AG08395 (cell line): ENCODE measurements around the gene ERCC6.

ENCODE experiments used
- DNase-seq: peaks from one replicate; pipeline ENCODE4 v3.0.0; 2012; ENCODE audit warnings: mixed read lengths, low spot score

Gene ERCC6

DNA sequence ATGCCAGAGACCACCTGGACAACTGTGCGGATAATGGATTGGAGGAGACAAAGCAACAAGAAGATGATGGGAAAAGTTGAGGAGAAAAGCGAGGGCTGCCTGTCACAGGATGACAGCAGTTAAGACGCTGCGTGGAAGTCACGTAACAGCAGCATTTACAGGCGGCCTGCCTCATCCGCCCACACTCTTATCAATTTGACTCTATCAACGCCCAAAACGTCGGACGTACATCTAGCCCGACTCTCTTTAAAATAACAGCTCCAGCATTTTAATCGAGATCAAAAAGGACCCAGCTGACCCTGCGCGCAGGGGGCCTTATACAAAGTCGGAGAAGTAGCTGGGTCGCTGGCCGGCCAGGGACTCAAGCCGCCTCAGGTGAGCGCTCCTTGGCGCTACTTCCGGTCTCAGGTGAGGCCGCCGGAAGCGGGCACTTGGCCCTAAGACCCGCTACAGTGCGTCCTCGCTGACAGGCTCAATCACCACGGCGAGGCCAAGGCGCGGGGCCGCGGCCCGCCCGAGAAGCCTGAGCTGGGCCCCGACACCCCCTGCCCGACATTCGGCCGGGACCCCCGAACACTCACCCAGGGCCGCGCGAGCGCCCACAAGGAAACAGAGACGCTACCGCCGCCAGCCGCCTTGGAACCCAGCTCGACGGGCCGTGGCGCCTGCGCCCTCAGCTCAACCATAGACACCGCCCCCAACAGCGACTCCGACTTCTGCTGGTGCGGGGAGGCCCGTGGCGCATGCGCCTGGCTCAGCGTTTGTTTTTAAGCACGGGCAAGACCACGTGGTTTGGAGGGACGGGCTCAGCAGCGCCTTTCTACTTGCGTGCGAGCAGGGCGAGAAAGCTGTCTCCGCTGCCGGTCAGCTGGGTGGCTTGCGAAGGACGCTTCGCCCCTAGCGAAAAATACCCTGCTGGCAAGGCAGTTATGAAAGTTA, at the start of gene ERCC6:
ERCC6 (minus strand) TSS at position 741 of the 939 bp plus-strand sequence.
- peak; percentile 100 for DNase-seq

DNA sequence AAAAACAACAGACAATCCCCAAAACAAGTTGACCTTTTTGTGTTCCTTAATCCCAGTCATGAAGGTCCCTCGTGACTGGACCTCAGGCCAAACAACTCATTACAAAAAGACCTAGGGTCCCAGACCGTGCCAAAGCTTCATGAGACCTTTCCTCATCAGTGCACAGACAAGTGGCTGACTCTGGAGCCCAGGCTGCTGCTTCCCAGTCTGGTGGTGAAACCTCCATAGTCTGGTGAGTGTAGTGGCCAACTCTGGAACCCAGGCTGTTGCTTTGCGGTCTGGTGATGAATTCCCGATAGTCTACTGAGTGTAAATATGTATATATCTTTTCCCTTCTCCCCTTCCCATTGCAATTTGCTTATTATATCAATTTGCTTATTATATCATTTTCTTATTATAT, 49.1 kb upstream of the ERCC6 start:
- no peak for DNase-seq

DNA sequence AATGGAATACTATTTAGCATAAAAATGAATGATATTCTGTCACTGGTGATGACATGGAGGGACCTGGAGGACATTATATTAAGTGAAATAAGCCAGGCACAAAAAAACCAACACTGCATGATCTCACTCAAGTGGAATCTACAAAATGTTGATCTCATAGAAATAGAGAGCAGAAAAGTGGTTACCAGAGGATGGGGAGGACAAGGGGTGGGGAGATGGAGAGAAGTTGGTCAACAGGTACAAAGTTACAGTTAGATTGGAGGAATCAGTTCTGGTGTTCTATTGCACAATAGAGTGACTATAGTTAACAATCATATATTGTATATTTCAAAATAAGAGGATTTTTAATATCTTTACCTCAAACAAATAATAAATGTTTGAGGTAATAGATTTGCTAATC, 46.5 kb upstream of the ERCC6 start:
- no peak for DNase-seq

DNA sequence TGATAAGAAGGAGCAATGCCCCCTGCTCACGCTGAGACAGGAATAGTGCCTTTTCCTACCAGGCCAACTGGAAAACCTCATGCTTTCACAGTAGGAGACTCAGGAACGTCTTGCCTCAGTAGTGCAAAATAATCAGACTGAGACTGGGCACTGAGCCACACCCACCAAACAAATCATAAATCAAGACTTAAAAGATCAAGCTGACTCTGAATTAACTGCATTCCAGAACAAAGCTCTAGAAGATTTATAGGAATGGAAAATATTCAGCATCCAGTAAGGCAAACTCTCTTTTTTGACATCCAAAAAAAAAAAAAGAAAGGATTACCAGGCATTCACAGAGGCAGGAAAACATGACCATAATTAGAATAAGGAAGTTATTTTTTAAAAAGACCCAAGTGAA, 40.7 kb upstream of the ERCC6 start:
- no peak for DNase-seq

DNA sequence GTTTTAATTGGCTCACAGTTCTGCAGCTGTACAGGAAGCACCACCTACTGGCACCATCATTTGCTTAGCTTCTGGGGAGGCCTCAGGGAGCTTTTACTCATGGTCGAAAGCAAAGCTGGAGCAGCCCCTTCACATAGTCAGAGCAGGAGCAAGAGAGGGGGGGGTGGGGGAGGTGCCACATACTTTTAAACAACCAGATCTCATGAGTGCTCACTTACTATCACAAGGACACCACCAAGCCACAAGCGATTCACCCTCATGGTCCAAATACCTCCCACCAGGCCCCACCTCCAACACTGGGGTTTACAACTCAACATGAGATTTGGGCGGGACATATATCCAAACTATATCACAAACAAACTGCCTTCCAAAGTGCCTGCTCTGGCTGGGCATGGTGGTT, 39.5 kb upstream of the ERCC6 start:
- DNase-seq, result no peak

DNA sequence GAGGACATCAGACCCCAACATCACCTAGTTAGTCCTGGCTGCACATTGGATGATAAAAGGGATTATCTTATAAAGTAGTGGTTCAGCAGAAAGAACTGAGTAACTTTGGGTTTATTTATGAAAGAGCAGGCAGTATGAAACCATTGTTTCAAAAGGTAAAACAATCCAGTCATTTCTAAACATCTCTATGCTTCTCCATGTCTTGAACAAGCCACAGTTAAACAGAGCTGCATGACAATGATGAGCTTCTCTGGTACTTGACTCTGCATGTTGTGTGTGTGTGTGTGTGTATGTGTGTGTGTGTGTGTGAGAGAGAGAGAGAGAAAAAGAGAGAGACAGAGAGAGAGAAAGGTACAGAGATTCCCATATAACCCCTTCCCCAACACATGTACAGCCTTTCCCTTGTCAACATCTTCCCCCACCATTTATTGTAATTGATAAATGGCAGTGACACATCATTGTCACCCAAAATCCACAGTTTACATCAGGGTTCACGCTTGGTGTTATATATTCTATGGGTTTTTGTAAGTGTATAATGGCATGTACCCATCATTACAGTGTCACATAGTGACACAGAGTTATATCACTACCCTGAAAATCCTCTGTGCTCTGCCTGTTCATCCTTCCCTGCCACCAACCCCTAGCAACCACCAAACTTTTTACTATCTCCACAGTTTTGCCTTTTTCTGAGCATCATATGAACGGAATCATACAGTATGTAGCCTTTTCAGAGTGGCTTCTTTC, 38.4 kb upstream of the ERCC6 start:
- DNase-seq, result no peak

DNA sequence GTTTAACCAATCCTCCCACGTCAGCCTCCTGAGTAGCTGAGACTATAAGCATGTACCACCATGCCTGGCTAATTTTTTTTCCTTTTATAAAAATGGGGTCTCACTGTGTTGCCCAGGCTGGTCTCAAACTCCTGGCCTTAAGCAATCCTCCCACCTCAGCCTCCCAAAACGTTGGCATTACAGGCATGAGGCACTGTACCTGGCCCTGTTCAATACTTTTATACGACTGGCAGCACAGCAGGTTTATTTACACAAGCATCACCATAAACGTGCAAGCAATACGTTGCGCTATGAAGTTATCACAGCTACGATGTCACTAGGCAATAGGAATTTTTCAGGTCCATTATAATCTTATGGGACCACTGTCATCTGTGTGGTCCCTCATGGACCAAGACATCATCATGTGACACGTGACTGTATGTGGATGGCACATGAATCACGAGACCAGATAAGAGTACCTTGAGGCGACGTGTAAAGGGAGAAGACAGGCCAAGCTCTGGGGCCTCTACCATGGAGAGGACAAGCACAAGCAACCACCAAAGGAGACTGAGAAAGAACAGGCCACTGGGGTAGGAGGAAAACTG, 36.7 kb upstream of the ERCC6 start:
- DNase-seq, result no peak

DNA sequence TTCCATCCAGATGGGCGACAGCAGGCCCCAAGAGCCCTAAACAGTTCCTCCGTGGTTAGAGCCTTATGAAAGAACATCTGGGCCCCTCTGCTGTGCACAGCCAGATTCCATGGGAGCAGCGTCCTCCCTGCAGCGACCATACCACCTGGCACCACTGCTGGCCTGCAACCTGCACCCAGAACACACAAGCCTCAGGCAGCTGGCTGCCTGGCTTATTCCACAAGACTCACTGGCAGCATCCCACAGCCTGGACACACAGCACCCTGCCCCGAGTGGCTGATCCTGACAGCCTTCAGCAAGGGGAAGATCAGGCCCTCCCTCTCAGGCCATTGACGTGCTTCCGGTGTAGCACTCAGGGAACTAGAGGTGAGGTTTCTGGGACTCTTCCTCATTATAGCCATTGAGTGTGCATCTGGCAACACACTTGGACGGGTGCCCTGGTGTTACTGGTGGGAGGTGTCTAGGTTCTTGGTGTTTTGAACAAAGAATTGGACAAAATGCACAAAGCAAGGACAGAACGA, 33.7 kb upstream of the ERCC6 start:
- DNase-seq, result no peak

DNA sequence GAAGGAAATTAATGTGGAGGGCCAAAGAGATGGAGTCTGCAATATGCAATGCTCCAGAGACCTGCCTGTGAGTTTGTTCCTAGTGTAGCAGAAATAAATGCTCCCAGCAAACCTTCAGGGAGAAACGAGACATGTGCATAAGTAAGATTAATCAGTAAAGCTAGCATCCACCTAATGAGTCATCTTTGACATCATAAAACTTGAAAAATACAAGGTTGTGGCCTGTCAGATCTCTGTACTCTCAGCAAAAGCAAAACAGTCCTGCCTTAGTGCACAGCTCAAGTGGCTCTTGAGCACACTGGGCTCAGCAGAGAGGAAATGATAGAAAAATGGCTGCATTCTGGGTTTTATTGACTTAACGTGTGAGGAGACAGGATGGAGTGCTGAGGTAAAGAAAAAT, 32.5 kb upstream of the ERCC6 start:
- no peak for DNase-seq

DNA sequence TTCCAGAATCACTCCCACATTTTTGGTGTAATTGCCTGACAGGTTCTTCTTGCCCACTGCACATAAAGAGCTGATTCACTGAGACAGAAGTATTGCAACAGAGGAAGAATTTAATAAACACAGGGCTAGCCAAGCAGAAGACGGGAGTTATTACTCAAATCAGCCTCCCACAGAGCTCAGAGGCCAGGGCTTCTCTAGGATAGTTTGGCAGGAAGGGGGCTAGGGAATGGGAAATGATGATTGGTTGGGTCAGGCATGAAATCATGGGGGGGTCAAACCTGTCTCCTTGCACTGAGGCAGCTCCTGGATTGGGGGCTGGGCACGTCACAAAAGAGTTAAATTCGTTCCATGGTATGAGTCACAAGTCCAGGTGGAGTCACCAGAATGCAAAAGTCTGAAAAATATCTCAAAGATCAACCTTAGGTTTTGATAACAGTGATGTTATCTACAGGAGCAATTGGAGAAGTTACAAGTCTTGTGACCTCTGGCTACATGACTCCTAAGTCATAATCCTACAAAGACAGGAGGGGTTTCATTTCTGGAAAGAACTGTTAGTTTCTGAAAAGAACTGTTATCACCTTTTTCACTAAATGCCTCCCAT, 30.2 kb upstream of the ERCC6 start:
- DNase-seq, result peak; percentile 36

DNA sequence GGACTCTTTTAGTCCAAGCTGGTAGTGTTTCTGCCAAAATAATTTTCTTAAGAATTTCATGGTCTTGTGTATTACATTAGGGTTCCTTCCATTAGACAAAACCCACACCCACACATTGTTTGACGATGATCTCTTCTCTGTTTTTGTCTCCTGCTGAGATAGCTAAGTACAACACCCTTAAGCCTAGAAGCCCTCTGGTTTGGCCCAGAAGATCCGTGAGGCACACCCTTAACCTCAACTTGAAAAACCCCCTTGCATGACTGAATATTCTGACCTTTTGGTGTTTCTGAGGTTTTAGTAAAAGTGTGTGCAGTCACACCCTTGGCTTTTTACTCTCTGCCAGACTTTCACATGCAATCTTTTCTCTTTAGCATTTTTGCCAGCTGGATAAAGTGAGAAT, 29.3 kb upstream of the ERCC6 start:
- DNase-seq, result peak; percentile 62

DNA sequence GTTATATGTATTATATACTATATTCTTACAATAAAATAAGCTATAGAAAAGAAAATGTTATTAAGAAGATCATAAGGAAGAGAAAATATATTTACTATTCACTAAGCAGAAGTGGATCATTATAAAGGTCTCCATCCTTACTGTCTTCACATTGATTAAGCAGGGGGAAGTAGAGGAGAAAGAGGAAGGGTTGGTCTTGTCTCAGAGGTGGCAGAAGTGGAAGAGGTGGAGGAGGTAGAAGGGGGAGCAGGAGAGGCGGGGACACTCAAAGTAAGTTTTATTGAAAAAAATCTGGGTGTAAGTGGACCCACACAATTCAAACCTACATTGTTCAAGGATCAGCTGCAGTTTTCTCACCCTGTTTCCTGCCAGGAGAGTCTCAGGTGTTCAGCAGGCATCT, 28.9 kb upstream of the ERCC6 start:
- DNase-seq, result no peak

DNA sequence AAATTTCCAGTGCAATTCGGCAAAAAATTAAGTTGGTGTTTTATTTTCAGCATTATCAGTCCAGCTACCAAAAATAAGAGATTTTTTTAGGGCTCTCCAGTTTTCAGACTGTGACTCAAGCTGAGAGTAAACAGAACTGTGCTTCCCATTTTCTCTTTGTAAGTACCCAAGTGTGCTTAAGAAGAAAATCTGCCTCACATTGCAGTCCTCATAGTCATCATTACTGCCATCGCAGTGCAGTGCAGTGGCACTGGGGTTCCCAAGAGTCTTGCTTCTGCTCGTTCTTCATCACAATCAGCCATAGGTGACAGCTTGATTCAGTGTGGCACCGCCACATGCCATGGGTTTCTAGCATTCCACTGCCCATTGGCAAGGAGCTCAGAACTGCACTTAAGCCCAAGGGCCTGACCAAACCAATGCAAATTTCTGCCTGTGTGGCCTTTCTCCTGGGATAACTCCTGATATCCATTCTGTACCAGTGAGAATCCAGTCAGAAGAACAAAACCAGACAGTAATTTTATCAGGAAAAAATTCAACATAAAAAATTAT, 25.6 kb upstream of the ERCC6 start:
- DNase-seq, result peak; percentile 11

DNA sequence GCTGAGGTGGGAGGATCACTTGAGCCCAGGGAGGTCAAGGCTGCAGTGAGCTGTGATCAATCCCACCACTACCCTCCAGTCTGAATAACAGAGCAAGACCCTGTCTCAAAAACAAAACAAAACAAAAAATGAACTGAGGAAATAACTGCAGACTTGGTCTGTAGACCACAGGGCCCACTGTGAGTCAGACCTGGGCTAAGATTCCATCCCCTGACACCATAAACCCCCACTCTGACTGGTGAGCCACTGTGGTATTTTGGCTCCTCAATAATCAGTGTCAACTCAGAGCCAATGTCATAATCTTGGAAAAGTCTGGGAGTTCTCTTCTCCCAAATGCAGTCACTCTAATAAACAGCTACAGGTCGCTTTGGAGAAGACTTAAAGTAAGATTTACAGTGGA, 24.0 kb upstream of the ERCC6 start:
- peak; percentile 64 for DNase-seq

DNA sequence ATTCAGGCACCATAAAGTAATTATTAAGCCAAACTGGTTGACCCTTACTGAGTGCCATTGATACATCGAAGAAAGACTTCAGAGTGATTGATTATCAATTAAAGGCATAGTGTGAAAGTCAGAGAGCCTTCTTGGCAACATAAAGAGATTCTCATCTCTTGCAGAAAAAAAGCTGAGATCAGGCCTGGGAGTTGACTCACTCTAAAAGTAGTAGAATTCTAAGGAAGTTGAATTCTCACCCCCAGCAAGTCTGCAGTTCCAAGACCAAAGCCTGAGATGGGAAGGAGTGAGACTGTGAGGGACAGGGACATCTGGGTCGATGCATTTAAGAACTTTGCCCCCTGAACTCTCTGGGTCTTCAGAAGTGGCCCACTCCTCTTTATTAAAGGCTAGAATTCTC, 21.6 kb upstream of the ERCC6 start:
- peak; percentile 15 for DNase-seq

DNA sequence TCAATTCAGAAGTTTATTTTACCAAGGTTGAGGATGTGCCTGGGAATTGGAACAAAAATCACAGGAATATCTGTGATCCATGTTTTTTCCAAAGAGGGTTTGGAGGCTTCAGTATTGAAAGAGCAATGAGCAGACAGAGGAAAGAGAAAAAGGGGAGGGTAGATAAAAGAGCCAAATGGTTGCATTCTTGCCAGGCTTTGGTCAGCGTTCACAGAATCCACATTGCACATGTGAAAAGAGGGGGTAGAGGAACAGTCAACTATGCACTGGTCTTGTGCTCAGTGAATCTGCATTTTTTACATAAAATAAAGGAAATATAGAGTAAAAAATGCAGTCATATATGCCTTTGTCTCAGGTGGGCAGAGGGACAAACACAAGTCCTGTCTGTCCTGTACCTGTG, 20.6 kb upstream of the ERCC6 start:
- no peak for DNase-seq

DNA sequence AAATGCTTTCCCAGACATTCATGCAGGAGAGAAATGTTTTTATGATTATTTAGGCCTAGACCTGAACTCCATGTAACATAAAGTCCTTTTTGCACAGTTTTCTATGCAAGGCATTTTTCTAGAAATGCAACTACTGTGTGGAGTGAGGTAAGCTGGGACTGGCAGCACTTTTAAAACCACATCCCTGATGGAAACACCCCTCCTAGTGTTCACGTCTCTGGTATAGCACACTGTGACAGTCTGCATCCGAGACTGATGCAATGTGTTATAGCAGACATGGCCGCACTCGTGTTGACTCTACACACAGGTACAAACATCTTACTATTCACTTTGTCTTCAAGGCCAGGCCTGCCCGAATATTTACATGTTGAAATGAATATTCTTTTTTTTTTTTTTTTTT, 19.3 kb upstream of the ERCC6 start:
- DNase-seq, result no peak

DNA sequence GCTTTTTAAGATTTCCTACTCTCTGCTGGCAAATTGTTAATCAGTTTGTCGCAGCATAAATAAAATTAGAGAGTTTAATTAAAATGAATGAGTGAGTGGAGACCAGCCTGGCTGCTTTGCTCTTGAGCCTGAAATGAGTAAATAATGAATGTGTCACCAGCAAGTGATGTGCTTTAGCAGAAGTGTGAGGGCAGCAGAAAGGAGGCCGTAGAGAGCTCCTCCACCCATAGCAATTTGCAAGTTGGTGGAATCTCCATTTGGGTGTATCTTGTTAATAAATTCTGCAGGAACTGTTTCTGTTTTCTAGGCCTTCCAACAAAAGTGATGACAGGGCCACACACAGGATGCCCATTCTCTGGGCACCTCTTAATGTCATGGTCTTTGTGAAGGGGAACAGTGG, 18.8 kb upstream of the ERCC6 start:
- DNase-seq, result no peak

DNA sequence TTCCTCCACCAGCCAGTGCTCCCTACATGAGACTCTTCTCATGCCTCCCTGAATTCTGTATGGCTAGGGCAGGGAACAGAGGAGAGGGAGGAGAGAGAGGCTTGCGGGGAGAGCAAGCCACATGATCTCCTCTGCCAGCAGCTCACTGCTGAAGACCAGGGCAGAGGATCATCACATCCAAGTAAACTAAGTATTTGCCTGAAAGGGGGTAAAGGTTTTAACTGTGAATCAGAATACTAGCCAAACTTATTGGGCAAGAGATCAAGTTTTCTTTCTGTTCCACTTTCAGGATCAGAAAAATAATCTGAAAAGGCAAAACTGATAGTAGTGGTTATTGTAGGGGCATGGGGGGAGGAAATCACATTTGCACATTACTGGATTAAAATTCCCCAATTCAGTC, 17.8 kb upstream of the ERCC6 start:
- no peak for DNase-seq

DNA sequence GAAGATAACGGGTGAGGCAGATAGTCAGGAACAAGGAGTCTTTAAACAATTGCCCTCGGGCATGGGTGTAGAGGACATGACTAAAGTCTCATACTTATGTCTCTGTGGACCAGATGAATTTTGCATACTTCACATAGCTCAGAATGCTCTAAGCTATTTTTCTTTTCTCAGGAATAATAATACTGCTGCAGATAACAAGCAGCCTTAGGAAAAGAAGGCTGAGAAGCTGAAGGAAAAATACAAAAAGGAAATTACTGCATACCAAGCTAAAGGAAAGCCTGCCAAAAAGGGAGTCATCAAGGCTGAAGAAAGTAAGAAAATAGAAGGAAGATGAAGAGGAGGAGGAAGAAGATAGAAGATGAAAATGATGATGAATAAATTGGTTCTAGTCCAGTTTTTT, 13.4 kb upstream of the ERCC6 start:
- peak; percentile 66 for DNase-seq

DNA sequence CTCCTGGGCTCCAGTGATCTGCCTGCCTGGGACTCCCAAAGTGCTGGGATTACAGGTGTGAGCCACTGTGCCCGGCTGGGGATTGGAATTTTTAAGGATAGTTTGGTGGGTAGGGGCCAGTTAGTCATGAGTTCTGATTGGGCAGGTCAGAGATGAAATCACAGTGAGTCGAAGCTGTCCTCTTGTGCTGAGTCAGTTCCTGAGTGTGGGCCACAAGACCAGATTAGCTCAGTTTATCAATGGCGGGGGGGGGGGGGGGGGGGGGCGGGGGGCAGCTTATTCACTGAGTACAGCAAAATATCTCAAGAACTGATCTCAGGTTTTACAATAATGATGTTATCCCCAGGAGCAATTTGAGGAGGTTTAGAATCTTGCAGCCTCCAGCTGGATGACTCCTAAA, 11.6 kb upstream of the ERCC6 start:
- no peak for DNase-seq
